Measurements from ENCODE around the gene PLCB3.

DNA sequence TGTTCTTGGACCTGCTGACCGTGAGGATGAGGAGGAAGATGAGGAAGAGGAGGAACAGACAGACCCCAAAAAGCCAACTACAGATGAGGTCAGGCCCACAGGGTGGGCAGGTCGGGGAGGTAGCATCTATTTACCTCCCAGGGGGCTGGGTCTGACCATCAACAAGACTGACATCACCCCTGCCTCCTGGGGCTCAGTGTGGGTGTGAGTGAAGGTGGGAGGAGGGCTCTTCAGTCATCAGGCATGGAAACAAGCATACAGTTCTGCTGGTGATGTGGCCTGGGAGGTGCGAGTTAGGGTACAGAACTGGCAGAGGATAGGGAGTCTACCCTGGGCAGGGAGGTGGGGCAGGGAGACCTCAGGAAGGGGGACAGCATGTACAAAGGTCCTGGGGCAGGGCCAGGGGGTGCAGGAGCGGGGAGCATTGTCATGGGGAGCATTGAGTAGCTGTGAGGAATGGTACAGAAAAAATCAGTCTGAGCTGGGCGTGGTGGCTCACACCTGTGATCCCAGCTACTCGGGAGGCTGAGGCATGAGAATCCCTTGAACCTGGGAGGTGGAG lies 8.9 kb downstream of the PLCB3 start:
- TF ChIP-seq, protein P1, sequence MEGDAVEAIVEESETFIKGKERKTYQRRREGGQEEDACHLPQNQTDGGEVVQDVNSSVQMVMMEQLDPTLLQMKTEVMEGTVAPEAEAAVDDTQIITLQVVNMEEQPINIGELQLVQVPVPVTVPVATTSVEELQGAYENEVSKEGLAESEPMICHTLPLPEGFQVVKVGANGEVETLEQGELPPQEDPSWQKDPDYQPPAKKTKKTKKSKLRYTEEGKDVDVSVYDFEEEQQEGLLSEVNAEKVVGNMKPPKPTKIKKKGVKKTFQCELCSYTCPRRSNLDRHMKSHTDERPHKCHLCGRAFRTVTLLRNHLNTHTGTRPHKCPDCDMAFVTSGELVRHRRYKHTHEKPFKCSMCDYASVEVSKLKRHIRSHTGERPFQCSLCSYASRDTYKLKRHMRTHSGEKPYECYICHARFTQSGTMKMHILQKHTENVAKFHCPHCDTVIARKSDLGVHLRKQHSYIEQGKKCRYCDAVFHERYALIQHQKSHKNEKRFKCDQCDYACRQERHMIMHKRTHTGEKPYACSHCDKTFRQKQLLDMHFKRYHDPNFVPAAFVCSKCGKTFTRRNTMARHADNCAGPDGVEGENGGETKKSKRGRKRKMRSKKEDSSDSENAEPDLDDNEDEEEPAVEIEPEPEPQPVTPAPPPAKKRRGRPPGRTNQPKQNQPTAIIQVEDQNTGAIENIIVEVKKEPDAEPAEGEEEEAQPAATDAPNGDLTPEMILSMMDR (IDR thresholded peaks at IDR 0.05) = no peak
- TF ChIP-seq POLR2A (IDR thresholded peaks at IDR 0.05) = no peak
